T-helper 1 cell treated with Interleukin-12 subunit alpha and Interleukin-12 subunit beta and Interleukin-4 antibody, amounts not matched to agents 30 ng/mL and 1 ng/mL, for 36 hours (primary cell): ENCODE measurements around the gene CEP68. TPM values are rescaled to one million over a fixed set of nuclear protein-coding genes. Genes with fewer than 3 reads are reported as not detected.

Experiments
- intact Hi-C: fragments of 100-400 bp; cut with micrococcal nuclease; formaldehyde crosslinking; loops from one replicate; pipeline ENCODE4 v1.15.1; 2024
- total RNA-seq: library from RNA; stranded (reverse); gene quantifications from 2 replicates; pipeline ENCODE4 v1.2.3, GENCODE V29; 2022

CEP68 gene
- total RNA-seq, 1 donor from 2014 or later: 7.2 TPM

- intact Hi-C loops: no loop called here
These were observed 22.8 kb downstream of the CEP68 start for GRCh38 chr2:65079017-65079416.

GRCh38 chr2:65081232-65081685 lies 25.0 kb downstream of the CEP68 start:
- intact Hi-C loops: no loop called here

- intact Hi-C loops: no loop called here
These were observed 28.9 kb downstream of the CEP68 start for GRCh38 chr2:65085148-65085547.

GRCh38 chr2:65092791-65093190 lies 36.6 kb downstream of the CEP68 start:
- intact Hi-C loops: no loop called here

GRCh38 chr2:65093211-65093610 lies 37.0 kb downstream of the CEP68 start:
- intact Hi-C loops: no loop called here

GRCh38 chr2:65096948-65097347 lies 40.7 kb downstream of the CEP68 start:
- intact Hi-C loops: no loop called here

GRCh38 chr2:65097844-65098243 lies 41.6 kb downstream of the CEP68 start:
- intact Hi-C loops: no loop called here

GRCh38 chr2:65098741-65099140 lies 42.5 kb downstream of the CEP68 start:
- intact Hi-C loops: no loop called here

- intact Hi-C loops: no loop called here
These were observed 44.9 kb downstream of the CEP68 start for GRCh38 chr2:65101071-65101470.

- intact Hi-C loops: no loop called here
These were observed 46.9 kb downstream of the CEP68 start for GRCh38 chr2:65103013-65103715.

- intact Hi-C loops: no loop called here
These were observed 51.3 kb downstream of the CEP68 start for GRCh38 chr2:65107530-65107929.

GRCh38 chr2:65108780-65109179 lies 52.6 kb downstream of the CEP68 start:
- intact Hi-C loops: no loop called here

- intact Hi-C loops: no loop called here
These were observed 56.4 kb downstream of the CEP68 start for GRCh38 chr2:65112633-65113032.

- intact Hi-C loops: no loop called here
These were observed 57.0 kb downstream of the CEP68 start for GRCh38 chr2:65113229-65113628.

GRCh38 chr2:65113816-65114215 lies 57.6 kb downstream of the CEP68 start:
- intact Hi-C loops: no loop called here

GRCh38 chr2:65114921-65115320 lies 58.7 kb downstream of the CEP68 start:
- intact Hi-C loops: no loop called here

GRCh38 chr2:65116645-65117044 lies 60.4 kb downstream of the CEP68 start:
- intact Hi-C loops: no loop called here

GRCh38 chr2:65120990-65121693 lies 64.9 kb downstream of the CEP68 start:
- intact Hi-C loops: no loop called here

- intact Hi-C loops: no loop called here
These were observed 66.1 kb downstream of the CEP68 start for GRCh38 chr2:65122313-65122712.

- intact Hi-C loops: loop anchor here (5.0 kb wide), 1 partner anchor 1283 kb away; the partner anchor contains the start of gene UGP2
These were observed 69.2 kb downstream of the CEP68 start for GRCh38 chr2:65125457-65125856.

- intact Hi-C loops: loop anchor here (5.0 kb wide), 1 partner anchor 1286 kb away; the partner anchor contains the start of gene UGP2
These were observed 72.3 kb downstream of the CEP68 start for GRCh38 chr2:65128297-65129190.
